ENCODE measurements around the gene POMC.
"Not testable (repeated sequence)": the region's sequence is repeated elsewhere in the genome, so short reads cannot be mapped to it uniquely, and the experiment has no call there.

Gene POMC

DNA sequence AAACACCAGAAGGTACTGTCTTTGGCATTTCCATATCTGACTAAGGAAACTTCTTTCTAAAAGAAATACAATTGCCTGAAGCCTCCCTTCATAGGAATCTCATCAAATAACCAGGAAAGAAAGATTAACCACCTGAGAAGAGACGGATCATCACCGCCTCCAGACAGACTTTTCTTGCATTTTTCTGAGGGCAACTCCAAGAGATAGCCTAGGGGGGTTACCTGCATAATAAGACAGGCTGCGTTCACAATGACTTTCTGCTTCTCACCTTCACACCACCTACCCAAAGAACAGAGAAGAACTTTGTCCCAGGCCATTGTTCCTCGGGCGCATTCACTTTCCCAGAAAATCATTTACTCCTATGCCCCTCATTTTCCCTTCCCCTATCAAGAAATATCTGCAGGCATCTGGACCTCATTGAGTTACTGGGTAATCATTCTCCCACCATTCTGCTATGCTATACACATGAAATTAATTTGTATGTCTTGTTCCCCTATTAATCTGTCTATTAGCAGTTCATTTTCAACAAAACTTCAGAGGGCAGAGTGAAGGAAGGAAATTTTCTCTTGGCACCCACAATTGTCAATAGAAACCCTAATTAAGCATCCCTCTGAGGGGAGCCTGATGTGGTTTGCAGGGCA lies 8.3 kb upstream of the POMC start:
- DNase-seq (ENCODE audit: low read depth in 2 of 2) = no peak

DNA sequence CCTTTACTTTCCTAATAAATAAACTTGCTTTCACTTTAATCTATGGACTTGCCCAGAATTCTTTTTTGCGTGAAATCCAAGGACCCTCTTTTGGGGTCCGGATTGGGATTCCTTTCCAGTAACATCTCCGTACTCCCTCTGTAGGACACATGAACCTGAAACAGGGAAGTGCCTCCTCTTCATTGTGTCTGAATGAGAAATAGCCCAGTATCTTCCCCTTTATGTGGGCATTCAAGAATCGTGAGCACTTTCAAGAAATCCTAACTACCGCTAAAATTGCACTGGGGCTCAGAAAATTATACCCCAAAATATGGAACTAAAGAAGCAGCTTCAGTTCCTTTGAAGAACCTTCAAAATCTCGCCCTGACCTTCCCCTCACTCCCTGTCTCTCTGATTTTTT lies 7.8 kb upstream of the POMC start:
- DNase-seq (ENCODE audit: low read depth in 2 of 2) = no peak

DNA sequence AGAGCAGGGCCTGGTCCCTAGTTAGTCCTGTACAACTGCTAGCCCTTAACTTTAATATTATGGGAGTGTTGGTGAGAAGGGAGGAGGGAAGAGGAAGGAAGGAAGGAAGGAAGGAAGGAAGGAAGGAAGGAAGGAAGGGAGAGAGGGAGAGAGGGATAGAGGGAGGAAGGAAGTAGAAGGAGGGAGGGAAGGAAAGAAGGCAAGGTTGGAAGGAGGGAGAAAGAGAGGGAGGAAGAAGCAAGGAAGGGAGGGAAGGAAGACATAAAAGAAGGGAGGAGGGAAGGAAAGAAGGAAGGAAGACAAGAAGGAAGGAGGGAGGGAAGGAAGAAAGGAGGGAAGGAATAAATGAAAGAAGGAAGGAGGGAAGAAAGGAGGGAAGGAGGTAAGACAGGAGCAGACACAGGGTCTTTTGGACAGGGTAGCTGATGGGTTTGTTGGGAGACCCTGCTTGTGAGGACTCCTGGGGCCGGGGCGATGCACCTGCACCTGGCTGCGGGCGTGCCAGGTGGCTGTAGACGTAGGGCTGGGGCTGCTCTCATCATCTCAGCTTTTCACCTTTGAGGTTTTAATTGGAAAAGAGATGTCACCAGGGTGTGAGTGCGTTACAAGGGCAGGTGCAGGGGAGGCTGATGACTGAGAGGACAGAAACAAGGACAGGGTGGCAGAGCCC lies 5.9 kb upstream of the POMC start:
- DNase-seq (ENCODE audit: low read depth in 2 of 2) = no peak

DNA sequence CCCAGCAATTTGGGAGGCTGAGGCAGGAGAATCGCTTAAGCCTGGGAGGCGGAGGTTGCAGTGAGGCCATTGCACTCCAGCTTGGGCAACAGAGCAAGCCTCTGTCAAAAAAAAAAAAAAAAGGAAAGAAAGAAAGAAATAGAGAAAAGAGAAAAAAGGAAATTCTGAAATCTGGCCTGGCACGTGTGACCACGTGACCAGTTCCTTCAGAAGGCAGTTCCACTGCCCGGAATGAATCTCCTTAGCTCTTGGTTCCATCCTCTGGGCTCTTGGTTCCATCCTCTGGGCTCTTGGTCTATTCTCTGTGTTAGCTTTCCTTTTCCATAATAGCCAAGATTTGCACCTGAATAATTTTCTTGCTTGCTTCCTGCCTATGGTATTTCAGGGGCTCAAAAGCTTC lies 5.3 kb upstream of the POMC start:
- DNase-seq (ENCODE audit: low read depth in 2 of 2) = no peak

GRCh38 chr2:25170888-25171287 lies 2.5 kb upstream of the POMC start:
- no peak for DNase-seq (ENCODE audit: low read depth in 2 of 2)

DNA sequence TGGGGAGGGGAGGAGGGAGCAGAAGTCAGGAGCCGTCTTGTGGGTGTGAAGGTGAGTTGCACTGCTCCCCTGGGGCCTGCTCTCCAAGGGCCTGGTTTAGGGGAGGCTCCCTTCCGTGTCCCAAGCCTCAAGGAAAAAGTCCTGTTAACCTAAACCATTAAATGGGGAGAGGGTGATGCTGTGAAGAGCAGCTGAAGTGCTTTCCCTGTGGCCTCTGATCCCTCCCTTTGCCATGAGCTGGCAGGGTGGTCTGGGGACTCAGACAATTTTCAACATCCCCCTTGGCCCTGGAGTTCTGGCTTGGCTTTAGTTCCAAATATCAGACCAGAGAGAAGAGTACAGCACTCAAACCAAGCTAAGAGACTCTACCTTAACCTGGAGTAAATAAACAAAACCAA lies 692 bp upstream of the POMC start:
- no peak for DNase-seq (ENCODE audit: low read depth in 2 of 2)

DNA sequence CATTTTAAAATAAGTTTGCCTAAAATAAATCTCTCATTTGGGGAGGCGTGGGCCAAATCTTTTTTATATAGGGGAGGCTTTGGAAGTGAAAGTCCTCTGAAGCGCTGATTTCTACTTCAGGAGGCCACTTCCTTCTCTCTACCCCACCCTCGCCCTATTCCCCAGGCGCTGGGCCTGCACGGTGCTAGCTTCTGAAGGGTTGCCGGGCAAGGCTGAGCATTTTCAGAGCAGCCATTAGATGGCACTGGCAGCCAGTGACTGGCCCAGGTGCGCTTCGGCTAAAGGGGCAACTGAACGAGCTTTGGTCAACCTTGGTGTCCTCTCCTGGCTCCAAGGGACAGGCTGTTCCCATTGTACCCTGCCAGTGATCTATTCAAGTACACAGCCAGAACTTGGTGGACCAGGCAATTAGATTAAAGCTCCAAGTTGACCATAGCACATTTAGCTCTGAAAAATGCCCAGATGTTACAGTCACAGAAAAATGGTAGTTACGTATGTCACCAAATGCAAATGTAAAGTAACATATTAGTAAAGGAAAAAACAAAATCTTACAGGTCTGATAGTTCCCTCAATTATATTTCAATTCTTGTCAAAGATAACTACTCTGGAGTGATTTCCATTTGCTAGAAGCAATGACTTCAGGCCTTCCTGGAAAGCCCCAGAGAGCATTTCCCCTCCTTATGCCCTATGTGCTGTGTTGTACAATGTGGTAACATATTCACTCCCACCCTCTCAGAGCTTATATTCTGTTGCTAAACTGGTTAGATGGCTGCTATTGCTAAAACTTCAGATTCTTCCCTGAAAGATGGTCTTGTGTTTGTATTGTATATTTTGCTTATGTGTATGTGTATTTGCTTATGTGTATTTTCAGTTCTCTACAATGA lies 2.1 kb downstream of the POMC start:
- DNase-seq (ENCODE audit: low read depth in 2 of 2) = no peak

DNA sequence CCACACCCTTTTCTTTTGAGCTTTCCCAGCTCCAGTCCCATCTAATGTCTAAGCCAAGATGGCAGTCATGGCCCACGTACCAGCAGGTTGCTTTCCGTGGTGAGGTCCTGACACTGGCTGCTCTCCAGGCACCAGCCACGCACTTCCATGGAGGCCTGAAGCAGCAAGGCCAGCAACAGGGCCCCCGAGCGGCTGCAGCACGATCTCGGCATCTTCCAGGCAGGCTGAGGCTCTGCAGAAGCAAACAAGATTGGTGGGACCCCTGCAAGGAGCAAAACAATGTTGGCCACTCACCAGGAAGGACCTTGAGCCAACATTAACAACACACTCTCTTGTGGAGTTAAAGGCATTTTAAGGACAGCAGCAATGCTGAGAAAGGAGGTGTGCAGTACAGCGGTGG lies 3.8 kb downstream of the POMC start:
- DNase-seq (ENCODE audit: low read depth in 2 of 2) = no peak

- not testable (repeated sequence) for DNase-seq (ENCODE audit: low read depth in 2 of 2)
Observed at GRCh38 chr2:25162061-25162460, 6.3 kb downstream of the POMC start.

GRCh38 chr2:25161055-25161781 lies 7.2 kb downstream of the POMC start:
- peak; percentile 43 to 58 for DNase-seq (ENCODE audit: low read depth in 2 of 2)

DNA sequence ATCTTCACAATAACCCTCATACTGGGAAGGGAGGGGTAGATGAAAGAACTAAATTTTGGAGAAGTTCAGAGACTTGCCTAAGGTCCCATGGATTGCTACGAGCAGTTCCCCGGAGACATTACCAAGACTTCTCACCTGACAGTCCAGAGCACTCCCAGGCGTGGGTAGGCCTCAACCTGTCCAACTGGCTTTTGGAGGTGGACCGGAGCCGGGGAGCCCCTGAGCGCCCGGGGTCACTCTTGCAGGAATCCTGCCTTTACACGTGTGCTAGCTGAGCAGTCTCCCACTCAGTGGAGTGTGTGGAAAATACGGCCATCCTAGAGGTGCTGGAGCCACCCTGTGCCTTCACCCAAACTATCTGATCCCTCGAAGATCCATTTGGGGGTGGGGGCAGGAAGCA lies 8.0 kb downstream of the POMC start:
- DNase-seq (ENCODE audit: low read depth in 2 of 2) = no peak

DNA sequence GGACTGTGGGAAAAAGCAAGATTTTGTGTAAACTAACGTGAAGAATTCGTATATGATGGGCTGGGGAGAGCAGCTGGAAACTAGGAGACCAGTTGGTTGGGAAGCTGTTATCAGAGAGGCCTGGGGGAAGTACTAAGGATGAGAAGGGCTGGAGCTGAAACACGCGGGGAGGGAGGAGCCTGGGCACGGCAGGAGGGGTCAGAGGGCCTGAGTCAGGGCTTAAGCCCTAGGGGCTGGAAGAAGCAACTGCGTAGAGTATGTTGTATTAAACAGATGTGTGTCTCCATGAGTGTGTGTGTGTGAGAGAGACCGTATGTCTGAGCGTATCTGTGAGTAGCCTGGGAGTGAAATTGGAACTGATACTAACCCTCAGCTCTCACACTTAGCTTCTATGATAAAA lies 8.4 kb downstream of the POMC start:
- DNase-seq (ENCODE audit: low read depth in 2 of 2) = no peak

- DNase-seq (ENCODE audit: low read depth in 2 of 2) = no peak
Observed at GRCh38 chr2:25158096-25158852, 10.1 kb downstream of the POMC start.

- no peak for DNase-seq (ENCODE audit: low read depth in 2 of 2)
Observed at GRCh38 chr2:25155401-25155800, 13.0 kb downstream of the POMC start.

- DNase-seq (ENCODE audit: low read depth in 2 of 2) = no peak
Observed at GRCh38 chr2:25151718-25152117, 16.7 kb downstream of the POMC start.

GRCh38 chr2:25150993-25151392 lies 17.4 kb downstream of the POMC start:
- DNase-seq (ENCODE audit: low read depth in 2 of 2) = not testable (repeated sequence)

GRCh38 chr2:25149646-25150045 lies 18.7 kb downstream of the POMC start:
- DNase-seq (ENCODE audit: low read depth in 2 of 2) = no peak

DNA sequence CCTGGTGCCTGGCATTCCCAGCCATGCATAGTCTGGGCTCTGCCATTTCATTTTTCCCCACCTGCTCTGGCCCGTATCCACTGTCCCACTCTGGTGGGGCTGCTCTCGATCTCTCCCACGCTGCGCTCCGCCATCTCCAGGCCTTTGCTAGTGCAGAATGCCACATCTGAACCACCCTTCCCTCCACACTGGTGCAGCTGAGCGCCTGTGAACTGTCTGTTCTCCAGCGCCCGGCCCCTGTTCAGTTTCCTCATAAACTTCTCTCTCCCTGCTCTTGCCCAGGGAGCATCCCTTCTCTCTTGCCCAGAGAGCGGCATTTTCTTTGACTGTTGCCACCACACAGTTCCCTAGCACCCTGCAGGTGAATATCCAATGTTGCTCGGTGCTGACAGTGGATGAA lies 21.5 kb downstream of the POMC start:
- DNase-seq (ENCODE audit: low read depth in 2 of 2) = no peak

- no peak for DNase-seq (ENCODE audit: low read depth in 2 of 2)
Observed at GRCh38 chr2:25145803-25146202, 22.6 kb downstream of the POMC start.

DNA sequence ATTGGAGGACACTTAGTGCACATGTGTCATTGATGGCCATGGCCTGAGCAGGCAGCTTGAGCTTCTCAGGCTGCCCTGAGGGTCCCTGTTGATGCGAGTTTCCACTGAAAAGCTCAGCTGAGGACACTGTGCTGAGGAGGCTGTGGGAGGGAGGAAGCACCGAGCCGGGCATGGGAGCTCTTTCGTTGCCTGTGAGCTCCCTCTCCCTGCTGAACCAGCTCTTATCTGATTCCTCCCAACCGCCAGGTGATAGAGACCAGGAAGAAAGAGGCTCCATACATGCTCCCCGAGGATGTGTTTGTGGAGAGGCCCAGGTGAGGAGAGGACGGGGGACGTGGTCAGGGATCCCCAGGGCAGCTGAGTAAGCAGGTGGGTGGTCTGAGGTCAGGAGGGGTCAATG lies 27.3 kb downstream of the POMC start:
- DNase-seq (ENCODE audit: low read depth in 2 of 2) = no peak

- DNase-seq (ENCODE audit: low read depth in 2 of 2) = not testable (repeated sequence)
Observed at GRCh38 chr2:25140535-25140934, 27.8 kb downstream of the POMC start.

All from activated CD8-positive, alpha-beta memory T cell treated with anti-CD3 and anti-CD28 coated beads for 4 hours (primary cell).